Measurements from ENCODE around the gene SPACA4.
"Not testable (repeated sequence)": the region's sequence is repeated elsewhere in the genome, so short reads cannot be mapped to it uniquely, and the experiment has no call there.

SPACA4 gene

GRCh38 chr19:48606463-48607358, at the start of gene SPACA4:
Gene SPACA4 (plus strand): TSS chr19:48606742. CDS start chr19:48606979, 237 bp downstream.
- no peak for DNase-seq (ENCODE audit: low read depth in 2 of 2)

GRCh38 chr19:48556825-48557224, 49.7 kb upstream of the SPACA4 start:
- DNase-seq (ENCODE audit: low read depth in 2 of 2): no peak

- DNase-seq (ENCODE audit: low read depth in 2 of 2): no peak
Observed at GRCh38 chr19:48558018-48558684, 48.4 kb upstream of the SPACA4 start.

GRCh38 chr19:48560095-48560530, 46.4 kb upstream of the SPACA4 start:
- no peak for DNase-seq (ENCODE audit: low read depth in 2 of 2)

GRCh38 chr19:48561412-48561811, 45.1 kb upstream of the SPACA4 start:
- DNase-seq (ENCODE audit: low read depth in 2 of 2): no peak

GRCh38 chr19:48565090-48565489, 41.5 kb upstream of the SPACA4 start:
- no peak for DNase-seq (ENCODE audit: low read depth in 2 of 2)

GRCh38 chr19:48568345-48568886, 38.1 kb upstream of the SPACA4 start:
- DNase-seq (ENCODE audit: low read depth in 2 of 2): no peak

GRCh38 chr19:48569814-48570213, 36.7 kb upstream of the SPACA4 start:
- no peak for DNase-seq (ENCODE audit: low read depth in 2 of 2)

GRCh38 chr19:48571378-48572162, 35.0 kb upstream of the SPACA4 start:
- DNase-seq (ENCODE audit: low read depth in 2 of 2): no peak

GRCh38 chr19:48573163-48573505, 33.4 kb upstream of the SPACA4 start:
- no peak for DNase-seq (ENCODE audit: low read depth in 2 of 2)

- no peak for DNase-seq (ENCODE audit: low read depth in 2 of 2)
Observed at GRCh38 chr19:48575931-48576622, 30.5 kb upstream of the SPACA4 start.

GRCh38 chr19:48577908-48578307, 28.6 kb upstream of the SPACA4 start:
- not testable (repeated sequence) for DNase-seq (ENCODE audit: low read depth in 2 of 2)

- no peak for DNase-seq (ENCODE audit: low read depth in 2 of 2)
Observed at GRCh38 chr19:48578891-48579290, 27.7 kb upstream of the SPACA4 start.

GRCh38 chr19:48582168-48582567, 24.4 kb upstream of the SPACA4 start:
- DNase-seq (ENCODE audit: low read depth in 2 of 2): no peak

GRCh38 chr19:48587387-48587786, 19.2 kb upstream of the SPACA4 start:
- no peak for DNase-seq (ENCODE audit: low read depth in 2 of 2)

GRCh38 chr19:48588670-48589401, 17.7 kb upstream of the SPACA4 start:
- peak; percentile 83 to 84 for DNase-seq (ENCODE audit: low read depth in 2 of 2)

- no peak for DNase-seq (ENCODE audit: low read depth in 2 of 2)
Observed at GRCh38 chr19:48591021-48591420, 15.5 kb upstream of the SPACA4 start.

- DNase-seq (ENCODE audit: low read depth in 2 of 2): no peak
Observed at GRCh38 chr19:48595171-48595570, 11.4 kb upstream of the SPACA4 start.

GRCh38 chr19:48595833-48596232, 10.7 kb upstream of the SPACA4 start:
- DNase-seq (ENCODE audit: low read depth in 2 of 2): no peak

GRCh38 chr19:48596237-48596636, 10.3 kb upstream of the SPACA4 start:
- DNase-seq (ENCODE audit: low read depth in 2 of 2): no peak
